Measurements from ENCODE around the gene DOK5. TPM values are rescaled to one million over a fixed set of nuclear protein-coding genes. Genes with fewer than 3 reads are reported as not detected.

DOK5 gene
- total RNA-seq, 3 donors from 2014 or later (not counting 1 experiment from before 2014, with no cell fraction given), result not detected

- Histone ChIP-seq H3K4me1 (ENCODE audit: control insufficient read depth, insufficient read depth, low read length) (no peaks in the 10 kb centered on the region), H3K36me3 (ENCODE audit: control insufficient read depth, insufficient read depth, low read length) (no peaks in the 10 kb centered on the region), H3K9me3 (ENCODE audit: control insufficient read depth, insufficient read depth, low read length) (no peaks in the 10 kb centered on the region), H3K4me3 (ENCODE audit: low read length) (no peak overlapping the region), H3K27me3 (ENCODE audit: control insufficient read depth, insufficient read depth, low read length) (no peaks in the 10 kb centered on the region), H3K27ac (ENCODE audit: low read length) (no peak overlapping the region)
- no peaks in the 10 kb centered on the region for H3K4me1 Mint-ChIP-seq
- WGBS (ENCODE audit: insufficient coverage), result no CpG with 5 or more reads among the region's 1 CpG
- no peaks in the 10 kb centered on the region for H3K36me3 Mint-ChIP-seq
- no peak for ATAC-seq
- no peak overlapping the region for H3K4me3 Mint-ChIP-seq
- no peak overlapping the region for H3K27ac Mint-ChIP-seq
- H3K27me3 Mint-ChIP-seq (ENCODE audit: low read depth in 2 of 2), result peaks cover 0 to 3% of the 10 kb centered on the region in 2 donors
- no peak for DNase-seq
- peaks cover 0 to 2% of the 10 kb centered on the region in 2 donors for H3K9me3 Mint-ChIP-seq
- no peak for TF ChIP-seq CTCF (IDR thresholded peaks at IDR 0.05)
- intact Hi-C loops (cut with micrococcal nuclease), result no loop called here
Measured at GRCh38 chr20:54698373-54698772, 223.0 kb downstream of the DOK5 start.
